Islet of Langerhans (tissue), 1 donor: Measurements from ENCODE around the gene SLC30A3.

Experiments used
- FAIRE-seq: peaks from one replicate; lab custom pipeline; 2011; peaks lifted over from hg19 to GRCh38; lab: Jason Lieb, UNC

Gene SLC30A3

GRCh38 chr2:27256855-27257454 is 5.9 kb downstream of the SLC30A3 start:
- no peak for FAIRE-seq

- no peak for FAIRE-seq
Measured at GRCh38 chr2:27255660-27256059, 7.2 kb downstream of the SLC30A3 start.

GRCh38 chr2:27255187-27255586 is 7.7 kb downstream of the SLC30A3 start:
- FAIRE-seq: no peak

GRCh38 chr2:27251766-27252165 is 11.1 kb downstream of the SLC30A3 start:
- FAIRE-seq: no peak

- FAIRE-seq: no peak
Measured at GRCh38 chr2:27250652-27251379, 12.0 kb downstream of the SLC30A3 start.

GRCh38 chr2:27249891-27250651 is 12.8 kb downstream of the SLC30A3 start:
- no peak for FAIRE-seq

- no peak for FAIRE-seq
Measured at GRCh38 chr2:27249159-27249890, 13.5 kb downstream of the SLC30A3 start.

GRCh38 chr2:27247893-27248292 is 15.0 kb downstream of the SLC30A3 start:
- no peak for FAIRE-seq

GRCh38 chr2:27245626-27246025 is 17.2 kb downstream of the SLC30A3 start:
- no peak for FAIRE-seq

GRCh38 chr2:27245116-27245515 is 17.7 kb downstream of the SLC30A3 start:
- no peak for FAIRE-seq

GRCh38 chr2:27243391-27244130 is 19.3 kb downstream of the SLC30A3 start:
- no peak for FAIRE-seq

GRCh38 chr2:27242614-27242951 is 20.3 kb downstream of the SLC30A3 start:
- FAIRE-seq: no peak

GRCh38 chr2:27241761-27242613 is 20.9 kb downstream of the SLC30A3 start:
- no peak for FAIRE-seq

- FAIRE-seq: no peak
Measured at GRCh38 chr2:27240406-27240805, 22.4 kb downstream of the SLC30A3 start.

- FAIRE-seq: no peak
Measured at GRCh38 chr2:27238976-27239375, 23.9 kb downstream of the SLC30A3 start.

GRCh38 chr2:27237341-27237945 is 25.4 kb downstream of the SLC30A3 start:
- FAIRE-seq: no peak

GRCh38 chr2:27236626-27237025 is 26.2 kb downstream of the SLC30A3 start:
- FAIRE-seq: no peak

GRCh38 chr2:27236136-27236535 is 26.7 kb downstream of the SLC30A3 start:
- FAIRE-seq: no peak

GRCh38 chr2:27233341-27233740 is 29.5 kb downstream of the SLC30A3 start:
- FAIRE-seq: no peak

- FAIRE-seq: no peak
Measured at GRCh38 chr2:27231921-27232320, 30.9 kb downstream of the SLC30A3 start.

GRCh38 chr2:27227501-27227900 is 35.3 kb downstream of the SLC30A3 start:
- FAIRE-seq: no peak
